OCI-LY1 (cell line): ENCODE results near the gene IGSF22.

ENCODE experiments used
- H2AFZ ChIP-seq: fragments of 200-600 bp; sonication (generic), shearing (Covaris generic); 2 replicates; pipeline ENCODE4 v1.6.0; 2014; ENCODE audit warnings: antibody characterized with exemption, mild to moderate bottlenecking, low read length
- H3F3A ChIP-seq: fragments of 200-600 bp; sonication (generic), shearing (Covaris generic); 2 replicates; pipeline ENCODE4 v1.6.0; 2014; ENCODE audit warnings: mild to moderate bottlenecking, antibody characterized with exemption, low read length, moderate library complexity; ENCODE audit not compliant: insufficient read depth
- H3K27ac ChIP-seq: fragments of 200-600 bp; sonication (generic); 2 replicates; pipeline ENCODE4 v1.5.1; 2014; ENCODE audit warnings: low read length, mixed run types, mild to moderate bottlenecking, low read depth; ENCODE audit not compliant: poor library complexity, severe bottlenecking
- H3K27me3 ChIP-seq: fragments of 200-600 bp; sonication (generic); 2 replicates; pipeline ENCODE4 v1.6.0; 2014; ENCODE audit warnings: antibody characterized with exemption, mild to moderate bottlenecking, low read length, moderate library complexity; ENCODE audit not compliant: insufficient read depth
- H3K36me3 ChIP-seq: fragments of 200-600 bp; sonication (generic); 2 replicates; pipeline ENCODE4 v1.6.1; 2014; ENCODE audit warnings: mild to moderate bottlenecking, antibody characterized with exemption, low read length, moderate library complexity, mixed read lengths; ENCODE audit not compliant: insufficient read depth
- H3K4me1 ChIP-seq: fragments of 200-600 bp; sonication (generic); 2 replicates; pipeline ENCODE4 v1.5.1; 2014; ENCODE audit warnings: mild to moderate bottlenecking, low read length, moderate library complexity; ENCODE audit not compliant: insufficient read depth, severe bottlenecking
- H3K4me2 ChIP-seq: fragments of 200-600 bp; sonication (generic), shearing (Covaris generic); 2 replicates; pipeline ENCODE4 v1.6.1; 2014; ENCODE audit warnings: low read length
- H3K4me3 ChIP-seq: fragments of 200-600 bp; sonication (generic); 2 replicates; pipeline ENCODE4 v1.5.1; 2014; ENCODE audit warnings: low read length, low read depth, mild to moderate bottlenecking, mixed read lengths; ENCODE audit not compliant: poor library complexity, severe bottlenecking
- H3K79me2 ChIP-seq: fragments of 200-600 bp; shearing (Covaris generic); 2 replicates; pipeline ENCODE4 v1.6.1; 2016; ENCODE audit warnings: mixed run types, low read length, mixed read lengths; ENCODE audit not compliant: insufficient read depth
- H3K9ac ChIP-seq: fragments of 200-600 bp; sonication (generic), shearing (Covaris generic); 2 replicates; pipeline ENCODE4 v1.6.1; 2014; ENCODE audit warnings: mild to moderate bottlenecking, low read length, mixed read lengths
- H3K9me2 ChIP-seq: fragments of 200-600 bp; sonication (generic), shearing (Covaris generic); 2 replicates; pipeline ENCODE4 v1.6.1; 2014; ENCODE audit warnings: low read depth, mild to moderate bottlenecking, low read length, mixed read lengths
- H3K9me3 ChIP-seq: fragments of 200-600 bp; shearing (Covaris generic); 2 replicates; pipeline ENCODE4 v1.6.1; 2014; ENCODE audit warnings: low read length, mixed read lengths
- H4K20me1 ChIP-seq: fragments of 200-600 bp; sonication (generic), shearing (Covaris generic); 2 replicates; pipeline ENCODE4 v1.6.0; 2016; ENCODE audit warnings: mild to moderate bottlenecking, low read length; ENCODE audit not compliant: insufficient read depth
- EZH2 ChIP-seq: fragments of 200-600 bp; sonication (generic), shearing (Covaris generic); IDR thresholded peaks from 2 replicates; pipeline ENCODE4 v1.8.0; 2017; ENCODE audit warnings: borderline replicate concordance, mixed run types, mild to moderate bottlenecking, antibody characterized with exemption, low read length, moderate library complexity, mixed read lengths
- TF ChIP-seq, protein P1 (sequence below): fragments of 200-600 bp; sonication (generic), shearing (Covaris generic); IDR thresholded peaks from 2 replicates; pipeline ENCODE4 v1.5.1; 2017; ENCODE audit warnings: mild to moderate bottlenecking, antibody characterized with exemption, low read length, moderate library complexity, mixed read lengths

Gene IGSF22

DNA sequence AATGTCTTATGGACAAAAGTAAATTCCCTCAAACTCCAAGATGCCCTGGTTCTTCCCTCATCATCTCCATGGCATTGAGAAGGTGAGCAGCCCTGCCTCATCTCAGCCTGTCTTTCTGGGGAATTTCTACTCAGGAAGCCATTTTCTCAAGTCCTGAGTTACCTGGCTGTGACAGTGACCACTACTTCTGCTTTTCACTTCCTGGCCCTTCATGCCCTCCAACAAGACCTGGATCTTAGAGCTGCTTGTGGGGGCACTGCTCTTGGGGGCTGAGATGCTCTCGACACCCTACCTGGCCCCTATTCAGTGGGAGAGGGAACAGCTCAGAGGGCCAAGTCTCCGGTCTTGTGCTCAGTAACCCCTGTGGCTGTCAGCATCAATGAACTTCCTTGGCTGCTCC, 5.5 kb upstream of the IGSF22 start:
- H3K36me3 ChIP-seq = no peaks in the 10 kb centered on the region
- no peak overlapping the region for H3K4me2 ChIP-seq

DNA sequence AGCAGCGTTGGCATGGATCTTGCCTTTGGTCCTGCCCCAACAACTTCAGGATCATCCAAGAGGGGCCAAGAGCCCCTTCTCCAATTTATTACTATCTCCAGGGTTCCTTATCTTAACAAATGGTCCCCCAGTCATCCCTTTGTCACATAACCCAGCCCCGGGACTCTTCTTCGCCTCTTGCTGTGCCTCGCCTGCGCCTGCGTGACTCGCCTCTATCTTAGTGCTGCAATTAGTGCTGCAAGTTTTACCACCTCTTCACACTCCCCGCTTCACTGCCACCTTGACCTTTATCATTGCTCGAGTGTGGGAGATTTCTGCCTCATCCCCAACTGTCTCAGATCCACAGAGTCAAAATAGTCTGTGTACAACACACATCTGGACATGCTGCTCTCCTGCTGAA, 4.0 kb upstream of the IGSF22 start:
- Histone ChIP-seq H3K27ac (no peak overlapping the region), H3K79me2 (no peaks in the 10 kb centered on the region), H2AFZ (no peak overlapping the region), H3K9me2 (no peaks in the 10 kb centered on the region), H3K4me3 (no peak overlapping the region), H3K9me3 (no peaks in the 10 kb centered on the region), H3F3A (no peaks in the 10 kb centered on the region), H4K20me1 (no peaks in the 10 kb centered on the region), H3K36me3 (no peaks in the 10 kb centered on the region), H3K4me1 (peaks cover 8% of the 10 kb centered on the region), H3K9ac (no peak overlapping the region), H3K27me3 (peaks cover 5% of the 10 kb centered on the region; the same call in 1 of the 2 replicates), H3K4me2 (no peak overlapping the region)
- TF ChIP-seq EZH2 = no peak
- TF ChIP-seq, protein P1, sequence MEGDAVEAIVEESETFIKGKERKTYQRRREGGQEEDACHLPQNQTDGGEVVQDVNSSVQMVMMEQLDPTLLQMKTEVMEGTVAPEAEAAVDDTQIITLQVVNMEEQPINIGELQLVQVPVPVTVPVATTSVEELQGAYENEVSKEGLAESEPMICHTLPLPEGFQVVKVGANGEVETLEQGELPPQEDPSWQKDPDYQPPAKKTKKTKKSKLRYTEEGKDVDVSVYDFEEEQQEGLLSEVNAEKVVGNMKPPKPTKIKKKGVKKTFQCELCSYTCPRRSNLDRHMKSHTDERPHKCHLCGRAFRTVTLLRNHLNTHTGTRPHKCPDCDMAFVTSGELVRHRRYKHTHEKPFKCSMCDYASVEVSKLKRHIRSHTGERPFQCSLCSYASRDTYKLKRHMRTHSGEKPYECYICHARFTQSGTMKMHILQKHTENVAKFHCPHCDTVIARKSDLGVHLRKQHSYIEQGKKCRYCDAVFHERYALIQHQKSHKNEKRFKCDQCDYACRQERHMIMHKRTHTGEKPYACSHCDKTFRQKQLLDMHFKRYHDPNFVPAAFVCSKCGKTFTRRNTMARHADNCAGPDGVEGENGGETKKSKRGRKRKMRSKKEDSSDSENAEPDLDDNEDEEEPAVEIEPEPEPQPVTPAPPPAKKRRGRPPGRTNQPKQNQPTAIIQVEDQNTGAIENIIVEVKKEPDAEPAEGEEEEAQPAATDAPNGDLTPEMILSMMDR = no peak

More for the DNA sequence above, 5.5 kb upstream of the IGSF22 start:
- H3K27me3 ChIP-seq = peaks cover 5% of the 10 kb centered on the region; the same call in 1 of the 2 replicates
- no peak overlapping the region for H3K27ac ChIP-seq
- no peaks in the 10 kb centered on the region for H4K20me1 ChIP-seq
- TF ChIP-seq EZH2 = no peak
- TF ChIP-seq, protein P1 = no peak
- H3K9me3 ChIP-seq = no peaks in the 10 kb centered on the region
- no peaks in the 10 kb centered on the region for H3F3A ChIP-seq
- no peak overlapping the region for H3K9ac ChIP-seq
- H3K9me2 ChIP-seq = no peaks in the 10 kb centered on the region
- H2AFZ ChIP-seq = no peak overlapping the region
- peaks cover 8% of the 10 kb centered on the region for H3K4me1 ChIP-seq
- H3K4me3 ChIP-seq = no peak overlapping the region
- H3K79me2 ChIP-seq = no peaks in the 10 kb centered on the region

DNA sequence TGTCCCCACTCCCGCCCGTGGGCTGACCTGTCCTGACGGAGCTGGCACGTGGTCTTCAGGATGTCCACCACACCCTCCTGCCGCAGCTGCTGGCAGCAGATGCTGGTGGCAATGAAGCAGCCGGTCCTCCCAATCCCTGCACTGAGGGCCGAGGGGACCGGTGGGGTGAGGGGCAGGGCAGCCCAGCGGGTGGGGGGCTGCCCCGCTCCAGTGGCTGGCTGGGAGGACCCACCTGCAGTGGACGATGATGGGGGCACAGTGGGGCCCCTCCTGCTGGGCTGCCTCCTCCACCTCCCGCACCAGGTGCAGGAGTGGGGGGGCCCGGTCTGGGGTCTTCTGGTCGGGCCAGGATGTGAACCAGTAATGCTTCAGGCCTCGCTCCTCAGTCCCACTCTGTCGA, 3.4 kb upstream of the IGSF22 start:
- no peaks in the 10 kb centered on the region for H3K36me3 ChIP-seq
- no peak overlapping the region for H3K4me3 ChIP-seq

More for the DNA sequence above, 3.4 kb upstream of the IGSF22 start:
- peaks cover 8% of the 10 kb centered on the region for H3K4me1 ChIP-seq
- TF ChIP-seq, protein P1 = no peak
- TF ChIP-seq EZH2 = no peak
- no peaks in the 10 kb centered on the region for H3K9me3 ChIP-seq
- no peaks in the 10 kb centered on the region for H4K20me1 ChIP-seq
- no peaks in the 10 kb centered on the region for H3K79me2 ChIP-seq
- no peak overlapping the region for H3K9ac ChIP-seq
- H3K27ac ChIP-seq = no peak overlapping the region
- H3K27me3 ChIP-seq = peaks cover 5% of the 10 kb centered on the region; the same call in 1 of the 2 replicates
- no peaks in the 10 kb centered on the region for H3F3A ChIP-seq
- no peak overlapping the region for H3K4me2 ChIP-seq
- H2AFZ ChIP-seq = no peak overlapping the region
- H3K9me2 ChIP-seq = no peaks in the 10 kb centered on the region
